ENCODE measurements around the gene PPM1H.

PPM1H gene

GRCh38 chr12:62928632-62929031 is 6.3 kb downstream of the PPM1H start:
- DNase-seq (ENCODE audit: low read depth) = no peak
- no peak for TF ChIP-seq CTCF (IDR thresholded peaks at IDR 0.05; ENCODE audit: insufficient read depth, low read depth, low read length, missing control alignments)
- H3K4me3 ChIP-seq (ENCODE audit: low read length) = no peak overlapping the region

- TF ChIP-seq CTCF (IDR thresholded peaks at IDR 0.05; ENCODE audit: insufficient read depth, low read depth, low read length, missing control alignments) = no peak
- DNase-seq (ENCODE audit: low read depth) = no peak
- H3K4me3 ChIP-seq (ENCODE audit: low read length) = no peak overlapping the region
Measured at GRCh38 chr12:62925680-62926079, 9.3 kb downstream of the PPM1H start.

DNA sequence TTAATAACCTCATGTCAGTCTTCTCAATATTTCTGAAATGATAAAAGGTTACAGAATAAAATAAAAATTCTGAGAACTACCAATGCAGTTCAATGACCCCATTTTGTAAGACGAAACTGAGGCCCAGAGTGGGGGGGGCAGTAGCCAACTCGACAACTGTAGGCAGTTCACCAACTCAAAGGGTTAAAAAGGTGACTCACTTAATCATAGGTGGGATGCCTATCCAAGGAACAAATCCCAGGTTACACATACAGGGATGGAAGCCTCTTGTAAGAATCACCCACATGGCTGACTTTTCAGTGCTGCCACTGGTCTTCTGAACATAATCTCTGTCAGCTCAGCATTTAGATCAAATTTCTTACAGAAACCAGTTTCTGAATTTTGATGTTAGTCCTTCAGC is 10.9 kb downstream of the PPM1H start:
- no peak for TF ChIP-seq CTCF (IDR thresholded peaks at IDR 0.05; ENCODE audit: insufficient read depth, low read depth, low read length, missing control alignments)
- H3K4me3 ChIP-seq (ENCODE audit: low read length) = no peak overlapping the region
- no peak for DNase-seq (ENCODE audit: low read depth)

- TF ChIP-seq CTCF (IDR thresholded peaks at IDR 0.05; ENCODE audit: insufficient read depth, low read depth, low read length, missing control alignments) = no peak
- H3K4me3 ChIP-seq (ENCODE audit: low read length) = no peak overlapping the region
- DNase-seq (ENCODE audit: low read depth) = no peak
Measured at GRCh38 chr12:62922539-62922938, 12.4 kb downstream of the PPM1H start.

- no peak for TF ChIP-seq CTCF (IDR thresholded peaks at IDR 0.05; ENCODE audit: insufficient read depth, low read depth, low read length, missing control alignments)
Measured at GRCh38 chr12:62919838-62920237, 15.1 kb downstream of the PPM1H start.

DNA sequence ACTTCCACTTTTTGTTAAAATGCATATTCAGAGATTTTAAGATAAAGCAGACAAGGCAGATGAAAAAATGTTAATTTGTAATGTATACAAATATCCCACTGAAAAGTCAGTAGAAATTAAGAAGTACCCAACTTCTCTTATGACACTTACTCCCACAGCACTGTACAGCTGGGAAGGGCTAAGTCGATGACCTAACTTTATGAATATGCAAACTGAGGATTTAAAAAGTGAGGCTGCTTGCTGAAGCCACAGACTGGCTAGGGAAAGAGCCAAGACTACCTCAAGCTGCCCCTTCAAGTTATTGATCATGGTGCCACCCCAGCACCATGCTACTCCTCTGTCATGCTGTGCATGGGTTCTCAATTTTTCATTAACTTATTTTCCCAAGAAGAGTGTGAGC is 17.0 kb downstream of the PPM1H start:
- no peak for TF ChIP-seq CTCF (IDR thresholded peaks at IDR 0.05; ENCODE audit: insufficient read depth, low read depth, low read length, missing control alignments)
- DNase-seq (ENCODE audit: low read depth) = no peak
- no peak overlapping the region for H3K4me3 ChIP-seq (ENCODE audit: low read length)

More at GRCh38 chr12:62919838-62920237, 15.1 kb downstream of the PPM1H start:
- no peak for DNase-seq (ENCODE audit: low read depth)
- no peak overlapping the region for H3K4me3 ChIP-seq (ENCODE audit: low read length)

- no peak overlapping the region for H3K4me3 ChIP-seq (ENCODE audit: low read length)
- DNase-seq (ENCODE audit: low read depth) = no peak
- no peak for TF ChIP-seq CTCF (IDR thresholded peaks at IDR 0.05; ENCODE audit: insufficient read depth, low read depth, low read length, missing control alignments)
Measured at GRCh38 chr12:62916632-62917425, 18.1 kb downstream of the PPM1H start.

Measured in epithelial cell of esophagus (primary cell).